Measurements from ENCODE around the gene TAOK2. TPM values are rescaled to one million over a fixed set of nuclear protein-coding genes. Genes with fewer than 3 reads are reported as not detected.
A peak's percentile ranks its signal among the peaks of the same experiment; 100 is the strongest.

The TAOK2 gene
- total and polyA plus RNA-seq, 2 of the 13 experiments (the other 11 are each of a cell fraction or from before 2014, with no cell fraction given) = 17.4 to 43.2 TPM

DNA sequence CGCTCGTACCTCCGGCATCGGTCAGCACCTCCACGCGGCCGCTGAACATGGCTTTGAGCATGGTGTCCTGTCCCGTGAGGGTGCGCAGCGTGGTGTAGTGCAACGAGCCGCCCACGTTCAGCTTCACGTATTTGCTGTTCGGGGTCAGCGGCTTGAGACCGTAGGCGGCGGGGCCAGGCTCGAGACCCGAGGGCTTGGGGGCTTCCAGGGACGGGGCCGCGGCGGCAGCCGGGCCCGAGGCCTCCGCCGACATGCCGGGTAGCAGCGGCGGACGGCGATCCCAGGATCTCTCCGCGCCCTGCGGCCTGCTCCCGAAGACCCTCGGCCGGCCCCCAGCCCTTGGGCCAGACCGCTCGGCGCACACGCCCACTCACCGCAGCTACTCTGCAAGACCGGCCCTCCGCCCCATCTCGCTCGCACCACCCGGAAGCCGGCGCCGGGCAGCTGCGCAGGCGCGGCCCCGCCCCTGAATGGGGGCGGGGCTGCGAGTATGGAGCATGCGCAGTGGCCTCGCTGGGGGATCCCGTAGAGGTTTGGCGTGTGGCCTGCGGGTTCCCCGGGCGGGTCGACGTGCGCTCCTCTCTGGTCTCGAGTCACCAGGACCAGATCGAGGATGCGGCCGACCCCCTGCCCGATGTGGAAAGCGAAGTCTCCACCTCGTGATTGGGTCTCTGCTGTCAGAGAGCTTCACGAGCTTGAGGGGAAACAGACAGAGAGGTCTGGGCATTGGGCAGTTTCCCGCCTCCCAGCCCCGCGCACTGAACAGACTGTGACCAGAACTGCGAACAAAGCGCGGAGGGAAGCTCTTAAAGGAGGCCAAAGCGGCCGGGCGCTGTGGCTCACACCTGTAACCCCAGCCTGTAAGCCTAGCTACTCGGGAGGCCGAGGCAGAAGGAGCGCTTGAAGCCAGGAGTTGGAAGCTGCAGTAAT is 47.6 kb upstream of the TAOK2 start, which contains the start of gene KCTD13 (continued):
- TF ChIP-seq ZBTB40 (IDR thresholded peaks at IDR 0.05) (no peak), ZBTB40 (CRISPR knock-in tag; IDR thresholded peaks at IDR 0.05) (peak; percentile 75; the same call in 1 of the 2 replicates), ZEB1 (IDR thresholded peaks at IDR 0.05; ENCODE audit: insufficient replicate concordance, low read depth) (peak; percentile 10), GATAD2A (CRISPR knock-in tag; IDR thresholded peaks at IDR 0.05) (peak; percentile 29), RORA (CRISPR knock-in tag; IDR thresholded peaks at IDR 0.05) (no peak), THAP8 (CRISPR knock-in tag; IDR thresholded peaks at IDR 0.05; ENCODE audit: borderline replicate concordance) (peak; percentile 77; the same call in 1 of the 2 replicates), KMT2B (CRISPR knock-in tag; IDR thresholded peaks at IDR 0.05) (peak; percentile 90), AKNA (CRISPR knock-in tag; IDR thresholded peaks at IDR 0.05; ENCODE audit: borderline replicate concordance) (no peak; the same call in 1 of the 2 replicates), SP4 (CRISPR knock-in tag; IDR thresholded peaks at IDR 0.05) (peak; percentile 90), SIN3A (IDR thresholded peaks at IDR 0.05; ENCODE audit: borderline replicate concordance, low read depth, low read length) (peak; percentile 91; the same call in 1 of the 2 replicates), ZNF737 (CRISPR knock-in tag; IDR thresholded peaks at IDR 0.05; ENCODE audit: borderline replicate concordance) (peak; percentile 66; the same call in 1 of the 2 replicates)
- TF ChIP-seq, protein P1, sequence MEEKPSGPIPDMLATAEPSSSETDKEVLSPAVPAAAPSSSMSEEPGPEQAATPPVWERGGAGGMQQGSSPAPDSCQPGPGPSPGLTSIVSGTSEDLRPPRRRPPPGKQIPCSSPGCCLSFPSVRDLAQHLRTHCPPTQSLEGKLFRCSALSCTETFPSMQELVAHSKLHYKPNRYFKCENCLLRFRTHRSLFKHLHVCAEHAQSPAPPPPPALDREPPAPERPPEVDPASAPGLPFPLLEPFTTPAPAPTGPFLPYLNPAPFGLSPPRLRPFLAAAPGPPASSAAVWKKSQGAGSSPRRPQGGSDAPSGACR (CRISPR knock-in tag; IDR thresholded peaks at IDR 0.05) = peak; percentile 73; the same call in 1 of the 2 replicates

All from HepG2 (cell line).